Mononuclear cell (primary cell): ENCODE data around the gene TBC1D22B. TPM values are rescaled to one million over a fixed set of nuclear protein-coding genes. Genes with fewer than 3 reads are reported as not detected.

Source experiments
- total RNA-seq: library from RNA; depleted of rRNA; stranded (reverse); fragments of >200 nt; gene quantifications from one replicate; pipeline ENCODE4 v1.2.3, GENCODE V29; 2012

The TBC1D22B gene
- total RNA-seq, 1 donor, result 5.9 TPM

Other genes with a start within 250 kb of the TBC1D22B start
- 107 TPM for gene PIM1, start 87.6 kb upstream of the TBC1D22B start, total RNA-seq
- 1.6 TPM for gene TMEM217, start 372 bp downstream of the TBC1D22B start, total RNA-seq
- gene RNF8, start 96.2 kb downstream of the TBC1D22B start, total RNA-seq, result 8.8 TPM
- gene CMTR1, start 175.4 kb downstream of the TBC1D22B start, total RNA-seq, result 40.9 TPM
- gene CCDC167, start 242.1 kb downstream of the TBC1D22B start, total RNA-seq, result 4.2 TPM